K562 (cell line): ENCODE measurements around the gene ETV2. TPM values are rescaled to one million over a fixed set of nuclear protein-coding genes. Genes with fewer than 3 reads are reported as not detected.
A peak's percentile ranks its signal among the peaks of the same experiment; 100 is the strongest.

Experiments used
- ARNT ChIP-seq, 2 experiments: fragments of 450-650 bp; IDR thresholded peaks; 2 replicates each; pipeline ENCODE4 v1.6.1; 2016; ENCODE audit warnings: mild to moderate bottlenecking in 1 of 2
- CBX5 ChIP-seq: IDR thresholded peaks from 2 replicates; pipeline ENCODE4 v1.6.1; 2014; ENCODE audit warnings: low read depth, borderline replicate concordance
- GATA2 ChIP-seq: sonication (generic); formaldehyde crosslinking; IDR thresholded peaks from 2 replicates; pipeline ENCODE4 v1.4.0; 2020; ENCODE audit warnings: mild to moderate bottlenecking, missing genetic modification reagents
- HNRNPLL ChIP-seq: fragments of 200-400 bp; formaldehyde crosslinking; IDR thresholded peaks from 2 replicates; pipeline ENCODE4 v1.6.1; 2017; ENCODE audit warnings: low read length, low read depth, mild to moderate bottlenecking; ENCODE audit not compliant: poor library complexity, severe bottlenecking
- IFI16 ChIP-seq: fragments of 250-450 bp; sonication (Bioruptor Pico); IDR thresholded peaks from 2 replicates; pipeline ENCODE4 v2.1.2; 2022; ENCODE audit warnings: mild to moderate bottlenecking, inconsistent platforms
- KHSRP ChIP-seq: fragments of 450-650 bp; IDR thresholded peaks from 2 replicates; pipeline ENCODE4 v1.6.1; 2017
- KLF10 ChIP-seq: fragments of 250-450 bp; sonication (Bioruptor Pico); IDR thresholded peaks from 2 replicates; pipeline ENCODE4 v1.6.1; 2021; ENCODE audit warnings: matching md5 sums
- MAFF ChIP-seq: IDR thresholded peaks from 2 replicates; pipeline ENCODE4 v1.6.1; 2012; ENCODE audit warnings: low read length, improper control_type of control experiment
- MAFG ChIP-seq: fragments of 450-650 bp; conservative IDR thresholded peaks from 2 replicates; pipeline ENCODE4 v1.6.1; 2016; ENCODE audit warnings: missing genetic modification characterization, missing compliant biosample characterization
- MED1 ChIP-seq: sonication (generic); formaldehyde crosslinking; IDR thresholded peaks from 2 replicates; pipeline ENCODE4 v1.8.1; 2023; ENCODE audit warnings: missing genetic modification reagents, borderline replicate concordance
- MEF2D ChIP-seq: conservative IDR thresholded peaks from 2 replicates; pipeline ENCODE4 v1.6.1; 2016; ENCODE audit warnings: low read depth, missing genetic modification characterization, missing compliant biosample characterization
- MIER1 ChIP-seq: fragments of 450-650 bp; IDR thresholded peaks from 2 replicates; pipeline ENCODE4 v1.6.1; 2016; ENCODE audit warnings: antibody characterized with exemption, mild to moderate bottlenecking, low read depth
- MTF1 ChIP-seq: fragments of 250-450 bp; sonication (Bioruptor Pico); IDR thresholded peaks from 2 replicates; pipeline ENCODE4 v1.9.0; 2021; ENCODE audit warnings: moderate library complexity, mild to moderate bottlenecking, inconsistent platforms, borderline replicate concordance
- NONO ChIP-seq, 2 experiments: fragments of 200-400 bp in 1 of 2; fragments of 450-650 bp in 1 of 2; formaldehyde crosslinking in 1 of 2; IDR thresholded peaks; 2 replicates each; pipeline ENCODE4 v1.6.1; 2017; ENCODE audit warnings: low read depth in 2 of 2, mild to moderate bottlenecking in 2 of 2, moderate library complexity in 2 of 2, low read length in 1 of 2
- OTX1 ChIP-seq: fragments of 450-650 bp; formaldehyde crosslinking; IDR thresholded peaks from 2 replicates; pipeline ENCODE4 v1.4.0; 2022; ENCODE audit warnings: mild to moderate bottlenecking
- SETDB1 ChIP-seq: IDR thresholded peaks from one replicate; pipeline ENCODE4 v1.6.1; 2012; ENCODE audit warnings: low read length, control low read depth, inconsistent platforms
- TCF3 ChIP-seq: sonication (generic); formaldehyde crosslinking; IDR thresholded peaks from 2 replicates; pipeline ENCODE4 v1.4.0; 2020; ENCODE audit warnings: mild to moderate bottlenecking, missing genetic modification reagents
- TCFL5 ChIP-seq: fragments of 250-450 bp; sonication (Bioruptor Pico); conservative IDR thresholded peaks from 2 replicates; pipeline ENCODE4 v1.6.1; 2021; ENCODE audit warnings: mild to moderate bottlenecking, moderate library complexity, matching md5 sums
- ZFP1 ChIP-seq: fragments of 450-650 bp; formaldehyde crosslinking; IDR thresholded peaks from 2 replicates; pipeline ENCODE4 v1.4.0; 2020; ENCODE audit warnings: mild to moderate bottlenecking, mixed read lengths
- ZNF197 ChIP-seq: fragments of 200-800 bp; sonication (Bioruptor generic); IDR thresholded peaks from 2 replicates; pipeline ENCODE4 v1.6.1; 2016; ENCODE audit warnings: low read depth, missing genetic modification characterization, missing compliant biosample characterization
- ZNF224 ChIP-seq: sonication (generic); formaldehyde crosslinking; IDR thresholded peaks from 2 replicates; pipeline ENCODE4 v1.8.0; 2022; ENCODE audit warnings: mild to moderate bottlenecking, missing genetic modification reagents
- ZNF507 ChIP-seq: conservative IDR thresholded peaks from 2 replicates; pipeline ENCODE4 v1.6.1; 2017; ENCODE audit warnings: missing genetic modification characterization, missing compliant biosample characterization
- ZZZ3 ChIP-seq: fragments of 450-650 bp; IDR thresholded peaks from 2 replicates; pipeline ENCODE4 v1.6.1; 2016; ENCODE audit warnings: antibody characterized with exemption, mild to moderate bottlenecking, moderate library complexity
- polyA plus RNA-seq, 8 experiments: library from polyadenylated mRNA; depleted of rRNA in 4 of 8; stranded (reverse) in 5 of 8; unstranded in 3 of 8; fragments of >200 nt; fragmentation: Nextera tagmentation in 2 of 8; fragmentation: Illumina TruSeq in 1 of 8; extraction: Ambion mirVana in 2 of 8; extraction: Trizol in 1 of 8; gene quantifications; 2 replicates each; pipeline versions ENCODE4 v1.2.1 to v1.2.3, GENCODE V29; 2011 to 2014; ENCODE audit warnings: inconsistent platforms in 1 of 8, missing spikeins in 1 of 8
- total RNA-seq, 7 experiments: library from RNA; depleted of rRNA in 6 of 7; stranded (reverse); fragments of >200 nt in 6 of 7; fragmentation: Illumina TruSeq in 2 of 7; extraction: Trizol in 2 of 7; gene quantifications; 2 replicates each; pipeline versions ENCODE4 v1.2.1 to v1.2.3, GENCODE V29; 2011 to 2021; ENCODE audit warnings: low replicate concordance in 1 of 7

The ETV2 gene
- total and polyA plus RNA-seq, 9 of the 15 experiments (the other 6 are each of a cell fraction or from before 2014, with no cell fraction given), result 0.11 to 3.7 (median 0.55) TPM

DNA sequence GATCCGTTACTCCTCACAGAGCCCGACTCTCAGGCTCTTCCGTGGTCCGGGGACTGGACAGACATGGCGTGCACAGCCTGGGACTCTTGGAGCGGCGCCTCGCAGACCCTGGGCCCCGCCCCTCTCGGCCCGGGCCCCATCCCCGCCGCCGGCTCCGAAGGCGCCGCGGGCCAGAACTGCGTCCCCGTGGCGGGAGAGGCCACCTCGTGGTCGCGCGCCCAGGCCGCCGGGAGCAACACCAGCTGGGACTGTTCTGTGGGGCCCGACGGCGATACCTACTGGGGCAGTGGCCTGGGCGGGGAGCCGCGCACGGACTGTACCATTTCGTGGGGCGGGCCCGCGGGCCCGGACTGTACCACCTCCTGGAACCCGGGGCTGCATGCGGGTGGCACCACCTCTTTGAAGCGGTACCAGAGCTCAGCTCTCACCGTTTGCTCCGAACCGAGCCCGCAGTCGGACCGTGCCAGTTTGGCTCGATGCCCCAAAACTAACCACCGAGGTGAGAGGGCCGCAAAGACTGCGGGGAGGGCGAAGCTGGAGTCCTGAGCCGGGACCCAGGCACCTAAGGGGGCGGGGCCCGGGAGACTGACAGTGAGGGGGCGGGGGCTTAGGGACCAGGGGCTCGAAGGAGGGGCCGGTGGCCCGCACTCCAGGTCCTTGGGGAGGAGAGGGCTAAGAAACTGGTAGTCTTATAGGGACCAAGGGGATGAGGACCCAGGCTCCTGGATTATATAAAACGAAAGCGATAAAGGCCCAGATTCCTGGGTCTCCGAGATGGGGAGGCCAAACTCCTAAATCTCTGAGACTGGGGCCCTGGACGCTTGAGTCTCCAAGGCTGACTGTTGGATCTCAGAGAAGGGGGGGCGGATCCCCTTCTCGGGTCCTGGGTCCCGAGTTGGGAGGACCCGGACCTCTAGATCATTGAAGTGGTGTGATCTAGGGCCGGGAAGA is 2.0 kb downstream of the ETV2 start (continued):
- TF ChIP-seq IFI16 (0 out of 2 replicates have a peak, but pooled peaks have one; percentile 30), HNRNPLL (no peak), SETDB1 (no peak), MIER1 (no peak; the same call in 1 of the 2 replicates), TCFL5 (CRISPR knock-in tag) (0 out of 2 replicates have a peak, but pooled peaks have one; percentile 48), ARNT (IDR thresholded peaks at IDR 0.05) (no peak), MAFF (no peak; the same call in 1 of the 2 replicates), OTX1 (CRISPR knock-in tag) (no peak), KHSRP (no peak), GATA2 (CRISPR knock-in tag) (no peak), KLF10 (CRISPR knock-in tag) (no peak), ZNF224 (CRISPR knock-in tag) (peak; percentile 95), MTF1 (CRISPR knock-in tag) (no peak), MAFG (no peak), NONO (IDR thresholded peaks at IDR 0.05; ENCODE audit: low read depth in 2 of 2, low read length in 1 of 2) (peak; percentile 81 to 99), CBX5 (no peak), TCF3 (peak; percentile 25), ZFP1 (CRISPR knock-in tag) (no peak), MED1 (CRISPR knock-in tag) (no peak), ZNF197 (no peak), ZZZ3 (no peak), MEF2D (no peak), ZNF507 (tag) (no peak)
